C4-2B (cell line): Measurements from ENCODE around the gene SAMD13.
A peak's percentile ranks its signal among the peaks of the same experiment; 100 is the strongest.

Experiments used
- H3K27ac ChIP-seq: fragments of 450-650 bp; 2 replicates; pipeline ENCODE4 v1.5.1; 2017
- CTCF ChIP-seq: fragments of 450-650 bp; conservative IDR thresholded peaks from 2 replicates; pipeline ENCODE4 v1.5.1; 2017; ENCODE audit warnings: mild to moderate bottlenecking
- ZFX ChIP-seq: fragments of 450-650 bp; IDR thresholded peaks from 2 replicates; pipeline ENCODE4 v1.6.1; 2017

The SAMD13 gene, protein sequence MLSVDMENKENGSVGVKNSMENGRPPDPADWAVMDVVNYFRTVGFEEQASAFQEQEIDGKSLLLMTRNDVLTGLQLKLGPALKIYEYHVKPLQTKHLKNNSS

GRCh38 chr1:84301004-84301784 lies at the start of gene SAMD13:
TSS of gene SAMD13 (plus strand) at chr1:84301708. CDS start at chr1:84303235, 1,527 bp downstream.
- peak within 1 kb of the TSS; percentile 80; the same call in 1 of the 2 replicates for H3K27ac ChIP-seq
- TF ChIP-seq CTCF (no peak), ZFX (no peak)

DNA sequence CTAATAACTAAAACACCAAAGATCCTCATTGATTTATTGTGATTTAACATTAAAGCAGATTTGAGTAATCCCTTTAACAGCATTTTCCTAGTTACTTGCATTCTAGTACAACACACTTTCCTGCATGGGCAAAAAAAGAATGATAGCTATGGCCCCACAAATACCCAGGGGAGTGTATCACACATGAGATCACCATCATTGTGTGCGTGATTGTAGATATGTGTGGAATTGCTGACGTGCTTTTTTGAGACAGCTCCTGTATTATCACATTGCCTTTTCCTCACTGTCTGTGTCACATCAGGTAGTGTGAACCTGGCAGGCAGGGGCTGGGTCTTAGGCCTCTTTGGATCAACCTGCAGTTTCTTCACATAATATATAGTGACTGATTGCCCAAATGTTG lies 48.5 kb upstream of the SAMD13 start:
- no peak overlapping the region; the same call in 1 of the 2 replicates for H3K27ac ChIP-seq
- TF ChIP-seq ZFX (no peak), CTCF (no peak)

DNA sequence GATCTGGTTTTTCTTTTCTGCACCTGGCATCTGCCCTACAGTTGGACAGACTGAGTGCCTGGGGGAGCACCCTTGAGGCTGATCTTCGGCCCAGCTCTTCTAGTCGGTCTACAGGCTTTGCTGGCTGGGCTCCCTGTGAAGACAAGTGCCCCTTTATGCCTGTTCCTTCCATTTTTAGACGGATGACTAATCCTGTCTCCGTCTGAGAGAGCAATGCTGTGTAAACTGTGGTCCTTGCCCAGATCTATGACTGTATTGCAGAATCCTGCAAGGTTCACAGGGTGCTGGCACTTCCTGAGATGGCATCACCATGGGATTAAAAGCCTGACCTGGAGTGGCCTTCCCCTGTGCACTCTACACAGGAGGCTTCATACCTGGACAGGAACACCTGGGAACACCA lies 47.6 kb upstream of the SAMD13 start:
- H3K27ac ChIP-seq = no peak overlapping the region
- TF ChIP-seq ZFX (no peak), CTCF (no peak)

DNA sequence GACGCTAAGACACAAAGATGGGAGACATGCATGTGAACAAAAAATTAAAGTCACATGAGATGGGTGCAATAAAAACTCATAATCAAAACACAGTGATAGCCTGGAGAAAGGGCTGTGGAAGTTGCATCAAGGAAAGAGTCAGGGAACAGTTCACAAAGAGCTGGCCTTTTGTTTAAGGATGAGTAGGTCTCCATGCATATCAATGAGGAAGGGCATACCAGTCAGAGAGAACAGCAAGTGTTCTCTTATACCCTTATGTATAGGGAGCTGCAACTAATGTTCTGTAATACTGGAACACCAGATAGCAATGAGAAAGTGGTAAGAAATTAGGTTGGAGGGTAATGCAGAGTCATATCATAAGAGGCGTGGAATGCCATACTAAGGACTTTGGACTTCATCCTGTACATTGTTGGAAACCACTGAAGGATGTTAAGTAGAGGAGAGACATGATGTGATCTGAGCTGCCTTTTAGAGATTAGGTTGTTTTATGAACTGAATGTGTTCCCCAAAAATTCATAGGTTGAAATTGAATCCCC lies 46.7 kb upstream of the SAMD13 start:
- TF ChIP-seq ZFX (no peak), CTCF (no peak)
- H3K27ac ChIP-seq = no peak overlapping the region

DNA sequence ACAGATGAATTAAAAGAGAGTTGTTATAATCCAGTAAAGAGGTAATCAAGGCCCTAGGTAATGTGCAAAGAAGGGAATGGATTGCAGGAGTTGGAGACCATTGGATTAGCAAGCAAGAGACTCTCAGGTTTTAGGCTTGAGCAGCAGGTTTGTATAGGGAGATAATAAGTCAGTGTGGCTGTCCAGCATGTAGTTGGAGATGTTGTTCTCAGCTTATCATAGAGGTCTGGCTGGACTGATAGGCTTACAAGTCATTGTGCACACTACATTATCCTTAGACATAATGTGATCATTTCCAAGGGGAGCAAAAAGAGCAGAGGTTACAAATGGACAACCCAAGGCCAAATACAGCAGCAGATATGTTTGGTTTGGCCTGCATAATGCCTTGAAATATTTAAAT lies 45.9 kb upstream of the SAMD13 start:
- H3K27ac ChIP-seq = no peak overlapping the region
- TF ChIP-seq CTCF = no peak
- no peak for TF ChIP-seq ZFX

GRCh38 chr1:84257617-84258016 lies 43.9 kb upstream of the SAMD13 start:
- TF ChIP-seq CTCF (no peak), ZFX (no peak)
- H3K27ac ChIP-seq = no peak overlapping the region

DNA sequence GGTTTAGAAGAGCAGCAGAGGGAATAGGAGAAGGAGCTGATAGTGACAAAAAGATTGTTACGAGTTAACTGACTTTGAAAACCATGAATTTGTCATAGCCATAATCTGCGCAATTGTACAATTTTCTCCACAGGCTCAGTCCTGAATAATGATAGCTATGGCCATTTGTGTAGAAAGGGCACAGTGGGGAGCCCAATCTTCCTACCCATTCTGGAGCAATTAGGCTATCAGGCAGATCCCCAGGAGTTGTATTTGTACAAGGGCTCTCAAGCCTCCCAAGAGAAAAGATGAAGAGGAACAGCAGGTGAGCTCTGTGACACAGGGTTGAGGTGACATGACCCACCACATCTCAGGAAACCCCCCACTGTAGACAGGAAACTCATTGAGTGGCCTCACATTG lies 42.1 kb upstream of the SAMD13 start:
- H3K27ac ChIP-seq = no peak overlapping the region
- TF ChIP-seq ZFX (no peak), CTCF (no peak)
